ENCODE measurements around the gene TULP4.

- no peak for TF ChIP-seq ZBTB44 (tag by site-specific recombination; IDR thresholded peaks at IDR 0.05)
- no peak for TF ChIP-seq CTCF (tag by site-specific recombination; IDR thresholded peaks at IDR 0.05)
- TF ChIP-seq KLF9 (tag by site-specific recombination; IDR thresholded peaks at IDR 0.05; ENCODE audit: low read depth) = no peak
These were observed 240.0 kb downstream of the TULP4 start for GRCh38 chr6:158552055-158552795.

Data from HEK293 (cell line).